Transverse colon (tissue), 4 donors: Measurements from ENCODE around the gene CDIPT. TPM values are rescaled to one million over a fixed set of nuclear protein-coding genes. Genes with fewer than 3 reads are reported as not detected.

Experiments
- DNase-seq: peaks from one replicate; pipeline ENCODE4 v3.0.0-alpha.2; 2019
- H3K27ac ChIP-seq, 4 donors: fragments of 200-600 bp; sonication (generic); 2 replicates each; pipeline ENCODE4 v1.5.1; 2016 to 2018; ENCODE audit warnings: inconsistent platforms in 4 of 4
- H3K27me3 ChIP-seq: fragments of 200-600 bp; sonication (generic); 2 replicates; pipeline ENCODE4 v1.5.1; 2017; ENCODE audit warnings: inconsistent platforms
- H3K36me3 ChIP-seq, 4 donors: fragments of 200-600 bp; sonication (generic); 2 replicates each; pipeline ENCODE4 v1.5.1; 2017 to 2019; ENCODE audit warnings: inconsistent platforms in 4 of 4
- H3K4me1 ChIP-seq, 4 donors: fragments of 200-600 bp; sonication (generic); 2 replicates each; pipeline ENCODE4 v1.5.1; 2017 to 2020; ENCODE audit warnings: inconsistent platforms in 4 of 4
- H3K4me3 ChIP-seq, 4 donors: fragments of 200-600 bp; sonication (generic); 1 replicate in 1 of 4; 2 replicates in 3 of 4; pipeline versions ENCODE4 v1.5.1 to v1.6.1; 2017 to 2019; ENCODE audit warnings: inconsistent platforms in 4 of 4
- H3K9me3 ChIP-seq, 2 donors: fragments of 200-600 bp; sonication (generic); 2 replicates each; pipeline ENCODE4 v1.5.1; 2017 to 2019; ENCODE audit warnings: inconsistent platforms in 2 of 2
- CTCF ChIP-seq, 5 experiments: fragments of 200-600 bp in 3 of 5; fragments of 450-650 bp in 2 of 5; sonication (generic) in 3 of 5; IDR thresholded peaks; 1 replicate in 2 of 5; 2 replicates in 3 of 5; pipeline ENCODE4 v1.5.1; 2016 to 2017; ENCODE audit warnings: antibody characterized with exemption in 5 of 5, inconsistent platforms in 3 of 5, mild to moderate bottlenecking in 2 of 5, moderate library complexity in 1 of 5
- EP300 ChIP-seq: sonication (generic); formaldehyde crosslinking; IDR thresholded peaks from one replicate; pipeline ENCODE4 v1.6.1; 2017; ENCODE audit warnings: antibody characterized with exemption, low read depth
- POLR2A ChIP-seq: fragments of 450-650 bp; IDR thresholded peaks from one replicate; pipeline ENCODE4 v1.6.1; 2016; ENCODE audit warnings: antibody characterized with exemption, mild to moderate bottlenecking, moderate library complexity
- POLR2AphosphoS5 ChIP-seq, 3 donors: sonication (generic); formaldehyde crosslinking; IDR thresholded peaks; one replicate each; pipeline ENCODE4 v1.6.1; 2016; ENCODE audit warnings: antibody characterized with exemption in 3 of 3
- WGBS, 2 donors: methylation state at CpG; one replicate each; pipeline ENCODE4 v1.1.5; 2018; ENCODE audit warnings: low coverage in 1 of 2; 5-methylcytosine and 5-hydroxymethylcytosine counted together
- in situ Hi-C, 4 donors: fragments of 200-750 bp; cut with MboI; loops; one replicate each; pipeline versions ENCODE4 v1.15.0 to v1.15.1; 2017; ENCODE audit warnings: low sequenced_read_pairs in 3 of 4, low pct_ligation_motif_present in 1 of 4, low pct_unique_long_range_greater_than_20kb in 1 of 4
- intact Hi-C: fragments of 100-400 bp; cut with DNase I; formaldehyde crosslinking; loops from one replicate; pipeline ENCODE4 v1.15.1; 2023; ENCODE audit warnings: low total_unique reads
- total RNA-seq, 4 donors: library from RNA; depleted of rRNA; stranded (reverse); fragments of >200 nt; gene quantifications; one replicate each; pipeline ENCODE4 v1.1.0, GENCODE V29; 2016

CDIPT gene
- total RNA-seq, 4 donors from 2014 or later, result 58.5 to 139 (median 94.5) TPM

- in situ Hi-C loops, result no loop called here
- intact Hi-C loops, result no loop called here
- Histone ChIP-seq H3K9me3 (no peaks in the 10 kb centered on the region), H3K27ac (peak overlapping the region; percentile 93 to 98 (median 96)), H3K36me3 (no peaks in the 10 kb centered on the region), H3K4me1 (peaks cover 47 to 82% (median 67%) of the 10 kb centered on the region in 4 donors), H3K27me3 (no peaks in the 10 kb centered on the region), H3K4me3 (peak overlapping the region; percentile 28 to 58 (median 42))
- peak; percentile 96 for DNase-seq
- WGBS, 2 donors, result 1 to 6% methylated on average over 6 to 30 of the region's 31 CpGs
- TF ChIP-seq EP300 (no peak), POLR2AphosphoS5 (IDR thresholded peaks at IDR 0.05) (peak; percentile 50 to 73 (median 60)), POLR2A (peak; percentile 63), CTCF (IDR thresholded peaks at IDR 0.05) (no peak)
Observed at GRCh38 chr16:29811170-29811895, 51.7 kb downstream of the CDIPT start.

GRCh38 chr16:29810699-29811169 lies 52.3 kb downstream of the CDIPT start:
- TF ChIP-seq EP300 (no peak), CTCF (IDR thresholded peaks at IDR 0.05) (no peak)
- 28 to 29% methylated on average over 5 to 9 of the region's 9 CpGs for WGBS, 2 donors
- peak overlapping the region; percentile 93 to 98 (median 96) for H3K27ac ChIP-seq
- intact Hi-C loops (no loop called here), in situ Hi-C loops (no loop called here)
- H3K4me3 ChIP-seq, result peak overlapping the region in 2 of 4 donors; percentile 46 to 58
- no peak for DNase-seq
- no peaks in the 10 kb centered on the region for H3K27me3 ChIP-seq
- H3K36me3 ChIP-seq, result no peaks in the 10 kb centered on the region
- H3K4me1 ChIP-seq, result peaks cover 47 to 82% (median 67%) of the 10 kb centered on the region in 4 donors
- no peaks in the 10 kb centered on the region for H3K9me3 ChIP-seq

GRCh38 chr16:29809850-29810698 lies 53.0 kb downstream of the CDIPT start:
- 46 to 64% methylated on average over 8 to 23 of the region's 23 CpGs for WGBS, 2 donors
- intact Hi-C loops (no loop called here), in situ Hi-C loops (no loop called here)
- H3K4me1 ChIP-seq, result peaks cover 45 to 78% (median 63%) of the 10 kb centered on the region in 4 donors
- no peak overlapping the region for H3K4me3 ChIP-seq
- H3K27ac ChIP-seq, result peak overlapping the region; percentile 93 to 98 (median 96)
- no peaks in the 10 kb centered on the region for H3K36me3 ChIP-seq
- no peak for DNase-seq
- no peak for TF ChIP-seq CTCF (IDR thresholded peaks at IDR 0.05)
- TF ChIP-seq POLR2AphosphoS5 (IDR thresholded peaks at IDR 0.05), result no peak
- no peak for TF ChIP-seq POLR2A
- TF ChIP-seq EP300, result no peak
- H3K27me3 ChIP-seq, result no peaks in the 10 kb centered on the region
- no peaks in the 10 kb centered on the region for H3K9me3 ChIP-seq
